ENCODE measurements around the gene TRPM3.

Gene TRPM3

DNA sequence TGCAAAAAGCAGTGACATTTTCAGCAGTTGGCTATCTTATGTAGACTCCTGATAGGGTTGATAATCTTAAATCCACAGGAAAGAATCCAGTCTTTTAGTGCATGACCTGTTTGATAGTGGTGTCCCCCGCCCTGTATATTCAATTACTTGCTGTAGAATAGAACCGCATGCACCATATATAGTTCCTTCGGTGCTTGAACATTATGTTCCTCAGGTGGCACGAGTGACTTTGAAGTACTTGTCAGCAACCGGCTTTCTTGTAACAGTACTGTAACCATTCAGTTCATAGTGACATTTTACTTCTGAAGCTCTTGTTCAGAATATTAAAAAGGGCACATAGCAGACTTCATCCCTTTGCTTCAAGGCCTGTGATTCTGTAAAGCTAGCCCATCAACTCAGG lies 543.8 kb downstream of the TRPM3 start:
- ChIA-PET POLR2A (no interaction called here), CTCF (interaction anchor here (1.3 to 1.5 kb wide), 2 partner anchors 11 to 26 kb away, joined by 3 to 5 read pairs; no protein-coding TSS in a partner anchor)
- DNase-seq (ENCODE audit: extremely low spot score): no peak
- no peak for TF ChIP-seq CTCF (IDR thresholded peaks at IDR 0.05; ENCODE audit: control extremely low read depth, extremely low read depth, low read depth, missing control alignments)

DNA sequence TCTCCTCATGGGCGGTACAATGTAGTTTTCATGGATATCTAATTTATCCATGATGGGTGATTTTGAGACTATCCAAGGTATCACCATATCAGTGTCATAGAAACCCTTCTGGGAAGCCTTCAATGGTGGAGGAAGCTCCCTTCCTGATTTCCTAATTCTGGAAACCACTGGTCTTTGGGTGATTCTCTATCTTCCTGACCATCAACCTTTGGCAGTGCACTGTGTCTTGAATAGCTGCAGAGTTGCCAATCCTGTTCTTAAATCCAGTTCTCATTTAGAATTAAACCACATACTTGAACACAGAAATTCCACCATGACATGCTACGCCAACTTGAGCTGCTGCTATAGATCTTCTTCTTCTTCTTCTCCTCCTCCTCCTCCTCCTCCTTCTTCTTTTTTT lies 545.3 kb downstream of the TRPM3 start:
- no peak for TF ChIP-seq CTCF (IDR thresholded peaks at IDR 0.05; ENCODE audit: control extremely low read depth, extremely low read depth, low read depth, missing control alignments)
- CTCF ChIA-PET: interaction anchor here (1.2 to 1.7 kb wide), 3 partner anchors 10 to 26 kb away, joined by 3 to 7 read pairs (median 4); no protein-coding TSS in a partner anchor
- POLR2A ChIA-PET: no interaction called here
- no peak for DNase-seq (ENCODE audit: extremely low spot score)

- TF ChIP-seq CTCF (IDR thresholded peaks at IDR 0.05; ENCODE audit: control extremely low read depth, extremely low read depth, low read depth, missing control alignments): no peak
- ChIA-PET CTCF (interaction anchor here (1.0 to 1.1 kb wide), 2 partner anchors 9 to 463 kb away, joined by 3 to 4 read pairs; no protein-coding TSS in a partner anchor), POLR2A (no interaction called here)
- no peak for DNase-seq (ENCODE audit: extremely low spot score)
These were observed 547.1 kb downstream of the TRPM3 start for GRCh38 chr9:70574151-70574837.

DNA sequence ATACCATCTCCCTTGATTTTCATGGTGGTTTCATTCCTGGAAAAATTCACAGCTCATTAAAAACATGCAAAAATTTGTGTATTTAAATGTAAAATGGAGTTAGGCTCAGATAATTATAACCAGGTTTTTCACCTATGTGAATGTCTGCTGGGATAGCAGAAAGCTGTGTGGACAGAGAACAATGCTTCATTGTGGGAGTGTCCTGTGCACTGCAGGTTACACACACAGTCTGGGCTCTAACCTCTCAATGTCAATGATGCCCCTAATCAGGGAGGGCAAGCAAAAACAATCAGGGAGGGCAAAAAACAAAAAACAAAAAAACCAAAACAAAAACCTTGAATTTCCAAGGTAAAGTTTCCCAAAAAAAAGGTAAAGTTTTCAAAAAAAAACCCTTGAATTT lies 548.1 kb downstream of the TRPM3 start:
- CTCF ChIA-PET: no interaction called here
- DNase-seq (ENCODE audit: extremely low spot score): no peak
- no peak for TF ChIP-seq CTCF (IDR thresholded peaks at IDR 0.05; ENCODE audit: control extremely low read depth, extremely low read depth, low read depth, missing control alignments)
- POLR2A ChIA-PET: no interaction called here

- no peak for TF ChIP-seq CTCF (IDR thresholded peaks at IDR 0.05; ENCODE audit: control extremely low read depth, extremely low read depth, low read depth, missing control alignments)
- POLR2A ChIA-PET: no interaction called here
- CTCF ChIA-PET: interaction anchor here (1.6 kb wide), 1 partner anchor 59 kb away, joined by 3 read pairs; no protein-coding TSS in a partner anchor
- DNase-seq (ENCODE audit: extremely low spot score): no peak
These were observed 550.2 kb downstream of the TRPM3 start for GRCh38 chr9:70571258-70571657.

DNA sequence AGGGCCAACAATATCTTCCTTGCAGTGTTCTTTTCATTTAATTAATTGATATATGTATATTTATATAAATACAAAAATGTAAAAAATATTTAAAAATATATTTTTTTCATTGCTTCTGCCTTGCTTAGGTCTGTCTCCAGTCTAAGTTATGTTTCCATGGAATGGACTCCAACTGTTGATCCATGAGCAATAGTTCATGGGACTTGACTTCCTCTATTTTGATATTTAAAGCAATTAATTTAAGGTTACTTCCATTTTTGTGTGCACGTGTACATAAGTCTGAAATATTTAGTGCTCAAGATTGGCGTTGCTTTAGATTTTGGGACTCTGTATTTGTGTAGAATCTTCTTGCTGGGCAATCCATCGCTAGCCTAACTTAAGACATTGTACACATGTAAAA lies 551.6 kb downstream of the TRPM3 start:
- ChIA-PET POLR2A (no interaction called here), CTCF (interaction anchor here (1.6 kb wide), 1 partner anchor 61 kb away, joined by 3 read pairs; no protein-coding TSS in a partner anchor)
- TF ChIP-seq CTCF (IDR thresholded peaks at IDR 0.05; ENCODE audit: control extremely low read depth, extremely low read depth, low read depth, missing control alignments): no peak
- DNase-seq (ENCODE audit: extremely low spot score): no peak
